NCI-H146 (cell line): ENCODE measurements around the gene CIZ1.

Experiments used
- DNase-seq: peaks from one replicate; lab custom pipeline; 2025; lab: John Stamatoyannopoulos, UW

CIZ1 gene

GRCh38 chr9:128213746-128214497 lies 22.6 kb upstream of the CIZ1 start:
- DNase-seq, result no peak

- no peak for DNase-seq
Observed at GRCh38 chr9:128211981-128212281, 20.6 kb upstream of the CIZ1 start.

- DNase-seq, result no peak
Observed at GRCh38 chr9:128211186-128211980, 20.0 kb upstream of the CIZ1 start.

- no peak for DNase-seq
Observed at GRCh38 chr9:128208946-128209669, 17.7 kb upstream of the CIZ1 start.

GRCh38 chr9:128208386-128208785 lies 17.0 kb upstream of the CIZ1 start:
- no peak for DNase-seq

GRCh38 chr9:128206916-128207910 lies 15.8 kb upstream of the CIZ1 start:
- DNase-seq, result no peak

- no peak for DNase-seq
Observed at GRCh38 chr9:128206484-128206883, 15.1 kb upstream of the CIZ1 start.

GRCh38 chr9:128205296-128205944 lies 14.0 kb upstream of the CIZ1 start:
- DNase-seq, result no peak

GRCh38 chr9:128204858-128205257 lies 13.5 kb upstream of the CIZ1 start:
- DNase-seq, result no peak

GRCh38 chr9:128203707-128204551 lies 12.6 kb upstream of the CIZ1 start:
- DNase-seq, result peak; percentile 63

- DNase-seq, result peak; percentile 54
Observed at GRCh38 chr9:128203024-128203706, 11.8 kb upstream of the CIZ1 start, which contains the start of gene DNM1. DNM1 (plus strand) TSS chr9:128203379; CDS start chr9:128203471, 92 bp downstream.

- no peak for DNase-seq
Observed at GRCh38 chr9:128202648-128203023, 11.3 kb upstream of the CIZ1 start.

GRCh38 chr9:128201441-128202369 lies 10.3 kb upstream of the CIZ1 start:
- DNase-seq, result no peak

- no peak for DNase-seq
Observed at GRCh38 chr9:128193469-128194096, 2.2 kb upstream of the CIZ1 start.

GRCh38 chr9:128192601-128193371 lies 1.4 kb upstream of the CIZ1 start:
- DNase-seq, result peak; percentile 82

- no peak for DNase-seq
Observed at GRCh38 chr9:128190516-128191405, 611 bp downstream of the CIZ1 start.
